ENCODE data around the gene SRP9. TPM values are rescaled to one million over a fixed set of nuclear protein-coding genes. Genes with fewer than 3 reads are reported as not detected.
"Not testable (repeated sequence)": the region's sequence is repeated elsewhere in the genome, so short reads cannot be mapped to it uniquely, and the experiment has no call there.

SRP9 gene
- total and polyA plus RNA-seq, 2 donors (not counting 1 experiment from before 2014, with no cell fraction given): 73.4 to 117 TPM

GRCh38 chr1:225806249-225806648 is 28.6 kb downstream of the SRP9 start:
- H3K4me3 ChIP-seq (ENCODE audit: control extremely low read depth in 1 of 5, extremely low read depth in 1 of 5, insufficient read depth in 1 of 5, low read depth in 2 of 5, low read length in 4 of 5): no peak overlapping the region
- Mint-ChIP-seq H3K4me1 (peaks cover 11% of the 10 kb centered on the region), H3K9me3 (ENCODE audit: insufficient read depth) (no peaks in the 10 kb centered on the region), H3K4me3 (no peak overlapping the region), H3K27ac (no peak overlapping the region), H3K27me3 (peaks cover 11% of the 10 kb centered on the region)
- no peaks in the 10 kb centered on the region for H3K79me2 ChIP-seq (ENCODE audit: control insufficient read depth, insufficient read depth, low read length)
- ChIA-PET POLR2A (no interaction called here), CTCF (interaction anchor here (0.9 kb wide), 1 partner anchor 117 kb away, joined by 3 read pairs; no protein-coding TSS in a partner anchor)
- ATAC-seq (ENCODE audit: low read depth) (no peak), DNase-seq (no peak)
- H3K36me3 ChIP-seq (replicated peaks in 1 of 2; ENCODE audit: control extremely low read depth in 1 of 2, control insufficient read depth in 1 of 2, extremely low read depth in 1 of 2, insufficient read depth in 2 of 2, low read length in 1 of 2): no peaks in the 10 kb centered on the region
- intact Hi-C loops (cut with micrococcal nuclease): no loop called here
- H2AFZ ChIP-seq (ENCODE audit: insufficient read depth, low read depth, low read length, poor library complexity, severe bottlenecking): no peak overlapping the region
- no peak overlapping the region for H3K4me2 ChIP-seq (replicated peaks; ENCODE audit: low read depth, low read length, poor library complexity, severe bottlenecking)
- H3K27me3 ChIP-seq (replicated peaks in 1 of 4; ENCODE audit: control extremely low read depth in 1 of 4, control insufficient read depth in 3 of 4, insufficient read depth in 4 of 4, low read length in 3 of 4): peaks cover 0 to 6% (median 3%) of the 10 kb centered on the region in 4 experiments
- no peaks in the 10 kb centered on the region for H3K9me3 ChIP-seq (ENCODE audit: control extremely low read depth in 1 of 3, control insufficient read depth in 2 of 3, insufficient read depth in 1 of 3, low read length in 2 of 3)
- H3K27ac ChIP-seq (ENCODE audit: low read length in 2 of 2): no peak overlapping the region
- TF ChIP-seq CTCF (IDR thresholded peaks at IDR 0.05) (no peak), EZH2 (IDR thresholded peaks at IDR 0.05; ENCODE audit: borderline replicate concordance, insufficient read depth, low read depth, low read length, poor library complexity, severe bottlenecking) (no peak)
- no CpG with 5 or more reads among the region's 1 CpG for WGBS (ENCODE audit: insufficient coverage)
- no peaks in the 10 kb centered on the region for H4K20me1 ChIP-seq (ENCODE audit: control insufficient read depth, insufficient read depth, low read length, poor library complexity, severe bottlenecking)
- H3K4me1 ChIP-seq (ENCODE audit: control insufficient read depth in 2 of 2, insufficient read depth in 2 of 2, low read length in 2 of 2): peaks cover 5 to 14% of the 10 kb centered on the region in 2 donors
- H3K9ac ChIP-seq (ENCODE audit: low read length): no peak overlapping the region

GRCh38 chr1:225806736-225807135 is 29.1 kb downstream of the SRP9 start:
- POLR2A ChIA-PET; H3K9me3 ChIP-seq (ENCODE audit: control extremely low read depth in 1 of 3, control insufficient read depth in 2 of 3, insufficient read depth in 1 of 3, low read length in 2 of 3); H2AFZ ChIP-seq (ENCODE audit: insufficient read depth, low read depth, low read length, poor library complexity, severe bottlenecking); H3K36me3 ChIP-seq (replicated peaks in 1 of 2; ENCODE audit: control extremely low read depth in 1 of 2, control insufficient read depth in 1 of 2, extremely low read depth in 1 of 2, insufficient read depth in 2 of 2, low read length in 1 of 2); H4K20me1 ChIP-seq (ENCODE audit: control insufficient read depth, insufficient read depth, low read length, poor library complexity, severe bottlenecking); H3K9ac ChIP-seq (ENCODE audit: low read length); H3K27ac ChIP-seq (ENCODE audit: low read length in 2 of 2); H3K9me3 Mint-ChIP-seq (ENCODE audit: insufficient read depth); H3K4me3 Mint-ChIP-seq; H3K27ac Mint-ChIP-seq; H3K27me3 ChIP-seq (replicated peaks in 1 of 4; ENCODE audit: control extremely low read depth in 1 of 4, control insufficient read depth in 3 of 4, insufficient read depth in 4 of 4, low read length in 3 of 4); DNase-seq; H3K4me3 ChIP-seq (ENCODE audit: control extremely low read depth in 1 of 5, extremely low read depth in 1 of 5, insufficient read depth in 1 of 5, low read depth in 2 of 5, low read length in 4 of 5); H3K79me2 ChIP-seq (ENCODE audit: control insufficient read depth, insufficient read depth, low read length); ATAC-seq (ENCODE audit: low read depth); H3K4me2 ChIP-seq (replicated peaks; ENCODE audit: low read depth, low read length, poor library complexity, severe bottlenecking); intact Hi-C loops (cut with micrococcal nuclease): not testable (repeated sequence)
- H3K27me3 Mint-ChIP-seq: peaks cover 11% of the 10 kb centered on the region
- H3K4me1 Mint-ChIP-seq: peaks cover 11% of the 10 kb centered on the region
- CTCF ChIA-PET: interaction anchor here (0.9 kb wide), 1 partner anchor 116 kb away, joined by 3 read pairs; no protein-coding TSS in a partner anchor
- WGBS (ENCODE audit: insufficient coverage): no CpG with 5 or more reads among the region's 3 CpGs
- H3K4me1 ChIP-seq (ENCODE audit: control insufficient read depth in 2 of 2, insufficient read depth in 2 of 2, low read length in 2 of 2): peaks cover 5 to 14% of the 10 kb centered on the region in 2 donors
